ENCODE measurements around the gene LRRC51. TPM values are rescaled to one million over a fixed set of nuclear protein-coding genes. Genes with fewer than 3 reads are reported as not detected.
A peak's percentile ranks its signal among the peaks of the same experiment; 100 is the strongest.

The LRRC51 gene
- total and polyA plus RNA-seq, 7 donors: 4.0 to 10.4 (median 5.8) TPM

DNA sequence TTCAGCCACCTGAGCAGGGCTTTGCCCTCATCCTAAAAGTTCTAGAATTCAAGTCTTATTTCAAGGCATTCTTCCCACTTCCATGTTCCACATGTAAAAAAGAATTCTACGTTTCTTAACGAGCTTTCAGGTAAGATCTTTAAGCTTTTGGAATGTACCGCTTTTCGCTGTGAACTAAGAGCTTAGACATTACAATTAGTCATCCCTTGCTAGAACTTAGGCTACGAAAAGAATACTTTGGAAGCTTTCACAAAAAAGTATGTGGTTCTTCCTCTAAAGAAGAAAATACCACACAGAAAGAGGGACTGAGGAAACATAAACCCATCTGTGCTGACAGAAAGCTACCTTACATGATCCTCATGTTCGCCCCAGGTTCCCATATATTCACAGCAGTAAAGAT, 2.2 kb upstream of the LRRC51 start:
- intact Hi-C loops (cut with DNase I): loop anchor here in 1 of 2 donors (5.0 kb wide), 1 partner anchor 36 kb away; no protein-coding TSS in a partner anchor
- DNase-seq (no peak), ATAC-seq (no peak)
- peak overlapping the region; percentile 91 for H3K27ac ChIP-seq
- H3K4me1 ChIP-seq: peaks cover 22% of the 10 kb centered on the region
- WGBS, 3 donors: 77 to 90% (median 79%) methylated on average over 6 of the region's 6 CpGs
- no peaks in the 10 kb centered on the region for H3K36me3 ChIP-seq (ENCODE audit: insufficient read depth in 1 of 2, low read depth in 1 of 2)
- H3K9me3 ChIP-seq: no peaks in the 10 kb centered on the region
- no peaks in the 10 kb centered on the region for H3K27me3 ChIP-seq (ENCODE audit: insufficient read depth in 3 of 3, low read length in 2 of 3)
- H3K4me3 ChIP-seq: no peak overlapping the region
- TF ChIP-seq CTCF (IDR thresholded peaks at IDR 0.05): no peak

- Histone ChIP-seq H3K36me3 (ENCODE audit: insufficient read depth in 1 of 2, low read depth in 1 of 2) (no peaks in the 10 kb centered on the region), H3K9me3 (no peaks in the 10 kb centered on the region), H3K4me3 (peak overlapping the region; percentile 94), H3K27ac (peak overlapping the region; percentile 91), H3K27me3 (ENCODE audit: insufficient read depth in 3 of 3, low read length in 2 of 3) (no peaks in the 10 kb centered on the region), H3K4me1 (peaks cover 22% of the 10 kb centered on the region)
- no peak for TF ChIP-seq CTCF (IDR thresholded peaks at IDR 0.05)
- WGBS, 3 donors: 5 to 8% (median 6%) methylated on average over 16 of the region's 16 CpGs
- intact Hi-C loops (cut with DNase I): loop anchor here (2.0 to 5.0 kb wide), 2 partner anchors 38 to 39 kb away; no protein-coding TSS in a partner anchor
- no peak for DNase-seq
- peak; percentile 2 to 69 (median 52) for ATAC-seq
Measured at GRCh38 chr11:72079819-72080325, 778 bp upstream of the LRRC51 start.

- ATAC-seq: no peak
- no peak for TF ChIP-seq CTCF (IDR thresholded peaks at IDR 0.05)
- WGBS, 3 donors: 66 to 72% (median 71%) methylated on average over 21 of the region's 21 CpGs
- Histone ChIP-seq H3K9me3 (no peaks in the 10 kb centered on the region), H3K4me1 (peaks cover 22% of the 10 kb centered on the region), H3K4me3 (peak overlapping the region; percentile 94), H3K36me3 (ENCODE audit: insufficient read depth in 1 of 2, low read depth in 1 of 2) (no peaks in the 10 kb centered on the region), H3K27me3 (ENCODE audit: insufficient read depth in 3 of 3, low read length in 2 of 3) (no peaks in the 10 kb centered on the region), H3K27ac (peak overlapping the region; percentile 91)
- intact Hi-C loops (cut with DNase I): loop anchor here in 1 of 2 donors (2.0 kb wide), 1 partner anchor 40 kb away; no protein-coding TSS in a partner anchor
- DNase-seq: no peak
Measured at GRCh38 chr11:72081184-72081644, 564 bp downstream of the LRRC51 start.

GRCh38 chr11:72081821-72082453, 1.3 kb downstream of the LRRC51 start:
- WGBS, 3 donors: 94 to 96% (median 95%) methylated on average over 3 of the region's 3 CpGs
- no peak for TF ChIP-seq CTCF (IDR thresholded peaks at IDR 0.05)
- ATAC-seq (no peak), DNase-seq (no peak)
- no peaks in the 10 kb centered on the region for H3K36me3 ChIP-seq (ENCODE audit: insufficient read depth in 1 of 2, low read depth in 1 of 2)
- no peaks in the 10 kb centered on the region for H3K27me3 ChIP-seq (ENCODE audit: insufficient read depth in 3 of 3, low read length in 2 of 3)
- H3K9me3 ChIP-seq: no peaks in the 10 kb centered on the region
- intact Hi-C loops (cut with DNase I): loop anchor here in 1 of 2 donors (2.0 kb wide), 1 partner anchor 41 kb away; no protein-coding TSS in a partner anchor
- peaks cover 22% of the 10 kb centered on the region for H3K4me1 ChIP-seq
- peak overlapping the region; percentile 91 for H3K27ac ChIP-seq
- H3K4me3 ChIP-seq: peak overlapping the region; percentile 94
